GM15510 (cell line): ENCODE data around the gene BNIPL.

Source experiments
- POLR2A ChIP-seq: IDR thresholded peaks from 3 replicates; pipeline ENCODE4 v1.6.1; 2011; ENCODE audit warnings: borderline replicate concordance; ENCODE audit not compliant: insufficient read length; ENCODE audit errors: extremely low read depth

BNIPL gene, protein sequence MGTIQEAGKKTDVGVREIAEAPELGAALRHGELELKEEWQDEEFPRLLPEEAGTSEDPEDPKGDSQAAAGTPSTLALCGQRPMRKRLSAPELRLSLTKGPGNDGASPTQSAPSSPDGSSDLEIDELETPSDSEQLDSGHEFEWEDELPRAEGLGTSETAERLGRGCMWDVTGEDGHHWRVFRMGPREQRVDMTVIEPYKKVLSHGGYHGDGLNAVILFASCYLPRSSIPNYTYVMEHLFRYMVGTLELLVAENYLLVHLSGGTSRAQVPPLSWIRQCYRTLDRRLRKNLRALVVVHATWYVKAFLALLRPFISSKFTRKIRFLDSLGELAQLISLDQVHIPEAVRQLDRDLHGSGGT

DNA sequence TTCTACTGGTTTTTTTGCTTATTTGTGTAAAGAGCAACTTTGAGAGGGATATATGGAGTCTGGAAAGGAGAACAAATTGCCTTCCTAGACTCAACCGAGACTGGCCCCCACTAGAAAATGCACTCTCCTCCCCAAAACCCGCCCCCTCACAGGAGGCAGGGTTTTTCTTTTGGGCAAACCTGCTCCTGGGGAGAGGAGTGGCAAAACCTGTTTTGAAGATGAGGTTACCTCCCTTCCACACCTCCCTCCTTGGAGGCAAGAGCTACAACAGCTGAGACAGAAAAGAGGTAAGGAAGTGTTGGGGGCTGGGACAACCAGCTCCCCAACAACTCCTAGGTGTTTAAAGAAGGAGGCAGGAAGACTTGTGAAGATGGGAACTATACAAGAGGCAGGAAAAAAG lies at the start of gene BNIPL:
TSS of gene BNIPL (plus strand) at position 231 of the 400 bp plus-strand sequence. CDS start at position 371, 140 bp downstream.
- no peak for TF ChIP-seq POLR2A

DNA sequence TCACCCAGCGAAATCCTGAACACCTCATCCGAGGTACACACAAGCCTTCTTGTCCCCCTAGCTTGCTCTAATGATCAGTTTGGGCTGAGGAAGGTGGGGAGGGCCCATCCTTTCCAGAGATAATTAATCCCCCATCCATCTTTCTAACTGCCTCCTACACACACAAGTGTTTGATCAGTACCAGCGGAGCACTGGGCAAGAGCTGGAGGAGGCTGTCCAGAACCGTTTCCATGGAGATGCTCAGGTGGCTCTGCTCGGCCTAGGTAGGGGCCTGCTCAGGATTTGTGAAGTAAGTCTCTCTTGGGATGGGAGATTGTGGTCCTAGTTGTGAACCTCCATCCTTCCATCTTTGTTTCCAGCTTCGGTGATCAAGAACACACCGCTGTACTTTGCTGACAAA lies 48.5 kb upstream of the BNIPL start:
- TF ChIP-seq POLR2A: no peak

GRCh38 chr1:150992626-150993025 lies 43.8 kb upstream of the BNIPL start:
- no peak for TF ChIP-seq POLR2A

GRCh38 chr1:150994248-150994647 lies 42.1 kb upstream of the BNIPL start:
- no peak for TF ChIP-seq POLR2A

- no peak for TF ChIP-seq POLR2A
Observed at GRCh38 chr1:150995460-150995859, 40.9 kb upstream of the BNIPL start.

DNA sequence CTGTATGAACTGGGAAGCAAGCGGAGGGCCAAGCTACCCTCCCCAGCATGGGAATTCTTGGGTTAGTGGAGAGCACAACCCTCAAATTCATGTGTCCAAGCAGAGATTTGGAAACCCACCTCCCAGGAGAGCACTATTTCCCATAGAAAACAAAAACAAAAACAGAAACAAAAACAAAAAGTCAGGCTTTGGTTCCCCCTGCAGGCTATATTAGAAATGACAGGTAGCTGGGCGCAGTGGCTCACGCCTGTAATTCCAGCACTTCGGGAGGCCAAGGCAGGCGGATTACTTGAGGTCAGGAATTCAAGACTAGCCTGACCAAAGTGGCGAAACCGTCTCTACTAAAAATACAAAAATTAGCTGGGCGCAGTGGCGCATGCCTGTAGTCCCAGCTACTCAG lies 40.5 kb upstream of the BNIPL start:
- TF ChIP-seq POLR2A: no peak

- no peak for TF ChIP-seq POLR2A
Observed at GRCh38 chr1:150997126-150997872, 39.1 kb upstream of the BNIPL start.

GRCh38 chr1:150997949-150998348 lies 38.4 kb upstream of the BNIPL start:
- no peak for TF ChIP-seq POLR2A

GRCh38 chr1:150999051-150999674 lies 37.2 kb upstream of the BNIPL start:
- no peak for TF ChIP-seq POLR2A

DNA sequence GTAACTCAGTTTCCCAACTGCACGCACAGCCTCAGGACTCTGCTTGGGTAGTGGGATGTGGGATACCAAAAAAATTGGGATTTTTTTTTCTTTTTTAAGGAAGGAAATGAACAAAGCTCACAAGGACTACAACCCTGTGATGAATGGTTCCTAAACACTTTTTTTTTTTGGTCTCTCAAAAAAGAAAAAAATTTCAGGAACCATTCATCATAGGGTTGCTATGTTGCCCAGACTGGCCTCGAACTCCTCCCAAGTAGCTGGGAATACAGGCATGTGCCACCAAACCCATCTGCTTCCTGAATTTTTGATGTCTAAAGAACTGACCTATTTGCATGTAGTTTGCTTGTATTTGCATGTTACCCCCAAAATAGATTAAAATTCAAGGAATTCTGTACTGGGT lies 36.5 kb upstream of the BNIPL start:
- TF ChIP-seq POLR2A: no peak

GRCh38 chr1:151000408-151000807 lies 36.0 kb upstream of the BNIPL start:
- TF ChIP-seq POLR2A: no peak

GRCh38 chr1:151001602-151002001 lies 34.8 kb upstream of the BNIPL start:
- TF ChIP-seq POLR2A: no peak

- TF ChIP-seq POLR2A: no peak
Observed at GRCh38 chr1:151002051-151002450, 34.3 kb upstream of the BNIPL start.

DNA sequence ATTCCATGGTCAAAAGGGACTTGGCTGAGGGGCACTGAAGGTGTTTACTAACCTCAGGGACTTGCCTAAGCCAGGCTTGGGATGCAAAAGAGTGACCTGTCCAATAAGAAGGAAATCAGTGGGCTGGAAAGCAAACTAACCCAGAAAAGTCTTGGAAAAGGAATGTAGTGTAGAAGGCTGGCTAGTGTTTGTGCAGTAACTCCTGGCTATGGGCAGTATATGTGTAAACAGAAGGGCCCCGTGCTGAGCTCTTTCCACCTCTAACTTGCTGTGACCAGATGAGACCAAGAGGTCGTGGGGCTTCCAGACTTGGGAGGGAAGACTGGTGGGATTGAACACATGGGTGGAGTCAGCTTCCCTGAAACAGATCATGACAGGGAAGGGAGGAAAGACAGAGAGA lies 33.8 kb upstream of the BNIPL start:
- no peak for TF ChIP-seq POLR2A

DNA sequence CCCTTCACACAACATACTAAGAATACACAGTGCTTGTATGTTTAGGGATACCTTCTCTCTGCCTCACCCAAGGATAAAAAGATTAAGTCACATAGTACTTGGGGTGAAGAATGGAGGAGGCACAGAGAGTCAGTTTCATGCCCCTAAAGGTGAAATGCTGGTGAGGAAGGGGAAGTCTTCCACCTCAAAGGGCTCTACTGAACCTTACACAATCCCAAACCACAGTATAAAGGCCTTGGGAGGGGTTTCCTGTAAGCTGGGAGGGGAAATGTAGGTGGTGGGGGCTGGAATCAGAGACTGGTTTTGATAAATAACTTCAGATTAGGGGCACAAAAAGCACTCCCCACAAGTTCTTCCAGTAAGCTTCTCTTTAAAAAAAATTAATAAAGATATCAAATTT lies 33.2 kb upstream of the BNIPL start:
- no peak for TF ChIP-seq POLR2A
